ENCODE measurements around the gene ADAMTSL3.

Gene ADAMTSL3

GRCh38 chr15:83838763-83839162, 184.8 kb downstream of the ADAMTSL3 start:
- no peak for DNase-seq (ENCODE audit: low spot score)

- no peak for DNase-seq (ENCODE audit: low spot score)
Observed at GRCh38 chr15:83842281-83842680, 188.4 kb downstream of the ADAMTSL3 start.

- DNase-seq (ENCODE audit: low spot score) = no peak
Observed at GRCh38 chr15:83843471-83843871, 189.5 kb downstream of the ADAMTSL3 start.

- no peak for DNase-seq (ENCODE audit: low spot score)
Observed at GRCh38 chr15:83844742-83845141, 190.8 kb downstream of the ADAMTSL3 start.

GRCh38 chr15:83845230-83845629, 191.3 kb downstream of the ADAMTSL3 start:
- no peak for DNase-seq (ENCODE audit: low spot score)

GRCh38 chr15:83846847-83847246, 192.9 kb downstream of the ADAMTSL3 start:
- DNase-seq (ENCODE audit: low spot score) = no peak

- DNase-seq (ENCODE audit: low spot score) = no peak
Observed at GRCh38 chr15:83848315-83849050, 194.6 kb downstream of the ADAMTSL3 start.

- no peak for DNase-seq (ENCODE audit: low spot score)
Observed at GRCh38 chr15:83850015-83850414, 196.1 kb downstream of the ADAMTSL3 start.

GRCh38 chr15:83850501-83851245, 196.8 kb downstream of the ADAMTSL3 start:
- DNase-seq (ENCODE audit: low spot score) = no peak

GRCh38 chr15:83853232-83853631, 199.3 kb downstream of the ADAMTSL3 start:
- no peak for DNase-seq (ENCODE audit: low spot score)

GRCh38 chr15:83854321-83854720, 200.4 kb downstream of the ADAMTSL3 start:
- DNase-seq (ENCODE audit: low spot score) = no peak

- no peak for DNase-seq (ENCODE audit: low spot score)
Observed at GRCh38 chr15:83854950-83855707, 201.2 kb downstream of the ADAMTSL3 start.

GRCh38 chr15:83855956-83856355, 202.0 kb downstream of the ADAMTSL3 start:
- DNase-seq (ENCODE audit: low spot score) = no peak

- DNase-seq (ENCODE audit: low spot score) = no peak
Observed at GRCh38 chr15:83858820-83859505, 205.0 kb downstream of the ADAMTSL3 start.

- no peak for DNase-seq (ENCODE audit: low spot score)
Observed at GRCh38 chr15:83866692-83867091, 212.8 kb downstream of the ADAMTSL3 start.

GRCh38 chr15:83869341-83869740, 215.4 kb downstream of the ADAMTSL3 start:
- DNase-seq (ENCODE audit: low spot score) = no peak

- DNase-seq (ENCODE audit: low spot score) = no peak
Observed at GRCh38 chr15:83871808-83872559, 218.1 kb downstream of the ADAMTSL3 start.

GRCh38 chr15:83873966-83874365, 220.0 kb downstream of the ADAMTSL3 start:
- no peak for DNase-seq (ENCODE audit: low spot score)

GRCh38 chr15:83880529-83880928, 226.6 kb downstream of the ADAMTSL3 start:
- no peak for DNase-seq (ENCODE audit: low spot score)

- no peak for DNase-seq (ENCODE audit: low spot score)
Observed at GRCh38 chr15:83881156-83881555, 227.2 kb downstream of the ADAMTSL3 start.

GRCh38 chr15:83886321-83886720, 232.4 kb downstream of the ADAMTSL3 start:
- no peak for DNase-seq (ENCODE audit: low spot score)
